ENCODE results near the gene FAM219A. TPM values are rescaled to one million over a fixed set of nuclear protein-coding genes. Genes with fewer than 3 reads are reported as not detected.

The FAM219A gene
- total RNA-seq, 1 experiment from 2014 or later = 20.6 TPM

DNA sequence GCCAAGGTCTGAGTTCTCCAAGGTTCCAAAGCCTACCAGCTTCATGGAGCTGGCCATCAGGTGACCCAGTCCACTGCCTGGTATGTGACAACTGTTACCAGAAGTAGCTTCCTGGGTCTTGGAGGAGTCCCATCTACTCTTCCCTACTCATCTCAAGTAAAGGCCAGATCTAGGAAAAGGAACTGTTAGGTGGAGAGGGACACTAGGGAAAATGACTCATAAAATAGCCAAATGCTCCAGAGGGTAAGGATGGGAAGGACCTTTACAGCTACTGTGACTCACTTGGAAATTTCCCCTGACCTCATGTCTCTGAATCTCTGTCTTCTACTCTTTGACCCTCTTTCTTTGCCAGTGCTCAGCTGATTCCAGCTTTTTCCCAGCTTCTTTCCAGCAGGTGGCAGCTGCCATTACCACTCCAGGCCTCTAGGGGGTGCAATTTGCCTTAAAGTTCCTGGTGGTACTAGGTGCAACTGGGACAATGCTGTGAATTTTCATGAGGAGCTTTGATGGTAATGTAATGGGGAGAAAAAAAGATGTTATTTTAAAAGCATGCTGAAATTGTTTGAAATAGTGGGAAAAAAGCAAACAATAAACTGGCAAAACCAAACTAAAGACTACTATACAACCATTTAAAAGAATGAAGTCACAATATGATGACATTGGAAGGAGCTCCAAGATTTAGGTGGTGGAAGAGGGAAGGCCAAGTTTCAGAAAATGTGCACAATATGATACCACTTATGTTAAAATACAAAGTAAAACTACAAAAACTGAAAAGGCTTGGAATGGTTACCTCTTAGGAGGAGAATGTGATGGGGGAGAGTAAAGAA is 54.6 kb downstream of the FAM219A start:
- CTCF ChIA-PET = interaction anchor here (0.5 to 2.1 kb wide), 98 partner anchors 9 to 625 kb away, joined by 3 to 61 read pairs (median 6); partner anchors contain the start of genes DCTN3, DNAI1, ENHO and FAM219A
- POLR2A ChIA-PET = interaction anchor here (0.6 to 1.5 kb wide), 3 partner anchors 28 to 227 kb away, joined by 3 to 5 read pairs (median 4); partner anchors contain the start of genes DNAI1, FAM219A and MYORG
- TF ChIP-seq, protein P1, sequence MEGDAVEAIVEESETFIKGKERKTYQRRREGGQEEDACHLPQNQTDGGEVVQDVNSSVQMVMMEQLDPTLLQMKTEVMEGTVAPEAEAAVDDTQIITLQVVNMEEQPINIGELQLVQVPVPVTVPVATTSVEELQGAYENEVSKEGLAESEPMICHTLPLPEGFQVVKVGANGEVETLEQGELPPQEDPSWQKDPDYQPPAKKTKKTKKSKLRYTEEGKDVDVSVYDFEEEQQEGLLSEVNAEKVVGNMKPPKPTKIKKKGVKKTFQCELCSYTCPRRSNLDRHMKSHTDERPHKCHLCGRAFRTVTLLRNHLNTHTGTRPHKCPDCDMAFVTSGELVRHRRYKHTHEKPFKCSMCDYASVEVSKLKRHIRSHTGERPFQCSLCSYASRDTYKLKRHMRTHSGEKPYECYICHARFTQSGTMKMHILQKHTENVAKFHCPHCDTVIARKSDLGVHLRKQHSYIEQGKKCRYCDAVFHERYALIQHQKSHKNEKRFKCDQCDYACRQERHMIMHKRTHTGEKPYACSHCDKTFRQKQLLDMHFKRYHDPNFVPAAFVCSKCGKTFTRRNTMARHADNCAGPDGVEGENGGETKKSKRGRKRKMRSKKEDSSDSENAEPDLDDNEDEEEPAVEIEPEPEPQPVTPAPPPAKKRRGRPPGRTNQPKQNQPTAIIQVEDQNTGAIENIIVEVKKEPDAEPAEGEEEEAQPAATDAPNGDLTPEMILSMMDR (IDR thresholded peaks at IDR 0.05) = peak; percentile 98
- no peak for TF ChIP-seq CREM (CRISPR knock-in tag; IDR thresholded peaks at IDR 0.05)
- DNase-seq (ENCODE audit: low spot score) (peak; percentile 82), ATAC-seq (peak; percentile 43)
- H3K27me3 Mint-ChIP-seq (ENCODE audit: low read depth) = no peaks in the 10 kb centered on the region
- no peak overlapping the region for H3K4me3 Mint-ChIP-seq
- no peaks in the 10 kb centered on the region for H3K4me1 Mint-ChIP-seq
- no peaks in the 10 kb centered on the region for H3K9me3 Mint-ChIP-seq
- no peak overlapping the region for H3K27ac Mint-ChIP-seq
- H3K36me3 Mint-ChIP-seq = no peaks in the 10 kb centered on the region

DNA sequence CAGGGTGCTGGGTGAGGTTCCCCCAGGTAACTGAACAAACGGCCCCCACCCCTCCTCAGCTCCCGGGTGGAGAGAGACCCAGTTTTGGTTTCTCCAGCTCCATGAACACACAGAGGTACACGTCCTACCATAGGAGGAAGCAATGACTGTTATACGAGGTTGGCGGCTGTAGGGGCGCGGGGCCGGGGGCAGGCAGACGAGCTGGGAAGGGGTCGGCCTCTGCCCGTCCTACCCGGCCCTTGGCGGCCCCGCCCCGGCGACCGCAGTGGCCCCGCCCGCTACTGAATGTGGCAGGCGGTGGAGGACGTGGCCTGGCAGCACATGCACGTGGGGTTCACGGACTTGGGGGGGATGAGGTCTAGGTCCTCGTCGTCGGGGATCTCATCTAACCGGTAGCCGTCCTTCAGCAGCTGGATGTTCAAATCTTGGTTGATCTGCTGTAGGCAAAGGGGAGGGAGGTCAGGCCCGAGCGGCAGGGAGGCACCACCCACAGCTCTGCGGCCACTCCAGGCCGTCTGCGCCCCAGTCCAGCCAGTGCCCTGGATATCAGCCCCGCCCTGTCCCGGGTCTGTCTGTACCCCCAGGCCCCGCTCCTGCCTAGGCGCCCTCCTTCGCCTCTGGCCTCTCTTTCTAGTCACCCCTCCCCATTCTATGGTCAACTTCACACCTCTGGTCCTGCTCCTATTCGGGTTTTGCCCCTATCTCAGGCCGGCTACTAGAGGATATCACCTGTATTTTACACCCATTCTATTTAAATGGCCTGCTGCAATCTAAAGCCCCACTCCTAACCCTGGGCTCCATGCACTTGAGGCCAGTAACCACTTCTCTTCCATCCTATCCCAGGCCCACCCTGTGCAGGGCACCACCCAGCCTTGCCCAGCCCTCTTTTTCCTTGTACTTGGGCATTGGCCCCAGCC is 57.4 kb downstream of the FAM219A start:
- ChIA-PET POLR2A (no interaction called here), CTCF (interaction anchor here (0.5 to 2.4 kb wide), 16 partner anchors 9 to 203 kb away, joined by 3 to 13 read pairs (median 4); no protein-coding TSS in a partner anchor)
- H3K36me3 Mint-ChIP-seq = no peaks in the 10 kb centered on the region
- H3K9me3 Mint-ChIP-seq = no peaks in the 10 kb centered on the region
- ATAC-seq (peak; percentile 42), DNase-seq (ENCODE audit: low spot score) (no peak)
- no peak overlapping the region for H3K27ac Mint-ChIP-seq
- H3K4me1 Mint-ChIP-seq = no peaks in the 10 kb centered on the region
- no peak overlapping the region for H3K4me3 Mint-ChIP-seq
- no peak for TF ChIP-seq TEAD1 (CRISPR knock-in tag; IDR thresholded peaks at IDR 0.05)
- TF ChIP-seq, protein P2, sequence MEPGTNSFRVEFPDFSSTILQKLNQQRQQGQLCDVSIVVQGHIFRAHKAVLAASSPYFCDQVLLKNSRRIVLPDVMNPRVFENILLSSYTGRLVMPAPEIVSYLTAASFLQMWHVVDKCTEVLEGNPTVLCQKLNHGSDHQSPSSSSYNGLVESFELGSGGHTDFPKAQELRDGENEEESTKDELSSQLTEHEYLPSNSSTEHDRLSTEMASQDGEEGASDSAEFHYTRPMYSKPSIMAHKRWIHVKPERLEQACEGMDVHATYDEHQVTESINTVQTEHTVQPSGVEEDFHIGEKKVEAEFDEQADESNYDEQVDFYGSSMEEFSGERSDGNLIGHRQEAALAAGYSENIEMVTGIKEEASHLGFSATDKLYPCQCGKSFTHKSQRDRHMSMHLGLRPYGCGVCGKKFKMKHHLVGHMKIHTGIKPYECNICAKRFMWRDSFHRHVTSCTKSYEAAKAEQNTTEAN (CRISPR knock-in tag; IDR thresholded peaks at IDR 0.05) = no peak
- no peak for TF ChIP-seq ZBTB21 (CRISPR knock-in tag; IDR thresholded peaks at IDR 0.05; ENCODE audit: borderline replicate concordance)
- no peak for TF ChIP-seq MYBL2 (CRISPR knock-in tag; IDR thresholded peaks at IDR 0.05)
- no peak for TF ChIP-seq ZNF396 (CRISPR knock-in tag; IDR thresholded peaks at IDR 0.05; ENCODE audit: borderline replicate concordance)
- TF ChIP-seq PRRX2 (CRISPR knock-in tag; IDR thresholded peaks at IDR 0.05) = no peak
- no peaks in the 10 kb centered on the region for H3K27me3 Mint-ChIP-seq (ENCODE audit: low read depth)

DNA sequence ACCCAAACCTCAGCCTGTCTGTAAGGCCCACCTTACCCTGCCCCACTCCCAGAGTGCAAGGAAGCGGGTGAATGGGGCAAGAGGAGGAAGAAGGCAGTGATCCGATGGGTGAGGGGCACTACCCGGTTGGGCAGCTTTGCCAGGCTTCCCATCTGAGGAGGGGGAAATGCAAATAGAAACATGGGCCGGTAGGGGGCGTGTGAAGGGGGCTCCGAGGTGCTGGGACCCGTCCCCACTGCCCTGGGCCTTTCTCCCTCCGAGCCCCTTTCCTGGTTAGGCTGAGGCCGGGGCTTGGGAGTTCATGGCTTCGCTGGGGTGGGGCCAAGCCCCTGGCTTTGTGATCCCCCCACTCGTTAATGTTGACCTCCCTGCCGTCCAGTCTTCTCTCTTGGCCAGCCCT is 58.1 kb downstream of the FAM219A start:
- H3K9me3 Mint-ChIP-seq = no peaks in the 10 kb centered on the region
- no peaks in the 10 kb centered on the region for H3K27me3 Mint-ChIP-seq (ENCODE audit: low read depth)
- no peaks in the 10 kb centered on the region for H3K36me3 Mint-ChIP-seq
- no peaks in the 10 kb centered on the region for H3K4me1 Mint-ChIP-seq
- TF ChIP-seq, protein P1 (IDR thresholded peaks at IDR 0.05) = peak; percentile 53; the same call in 1 of the 2 replicates
- TF ChIP-seq MXD4 (CRISPR knock-in tag; IDR thresholded peaks at IDR 0.05; ENCODE audit: borderline replicate concordance) = no peak
- TF ChIP-seq, protein P3, sequence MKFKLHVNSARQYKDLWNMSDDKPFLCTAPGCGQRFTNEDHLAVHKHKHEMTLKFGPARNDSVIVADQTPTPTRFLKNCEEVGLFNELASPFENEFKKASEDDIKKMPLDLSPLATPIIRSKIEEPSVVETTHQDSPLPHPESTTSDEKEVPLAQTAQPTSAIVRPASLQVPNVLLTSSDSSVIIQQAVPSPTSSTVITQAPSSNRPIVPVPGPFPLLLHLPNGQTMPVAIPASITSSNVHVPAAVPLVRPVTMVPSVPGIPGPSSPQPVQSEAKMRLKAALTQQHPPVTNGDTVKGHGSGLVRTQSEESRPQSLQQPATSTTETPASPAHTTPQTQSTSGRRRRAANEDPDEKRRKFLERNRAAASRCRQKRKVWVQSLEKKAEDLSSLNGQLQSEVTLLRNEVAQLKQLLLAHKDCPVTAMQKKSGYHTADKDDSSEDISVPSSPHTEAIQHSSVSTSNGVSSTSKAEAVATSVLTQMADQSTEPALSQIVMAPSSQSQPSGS (CRISPR knock-in tag; IDR thresholded peaks at IDR 0.05; ENCODE audit: borderline replicate concordance, low read depth) = no peak
- POLR2A ChIA-PET = no interaction called here
- no peak overlapping the region for H3K27ac Mint-ChIP-seq
- no peak overlapping the region for H3K4me3 Mint-ChIP-seq
- peak; percentile 64 for DNase-seq (ENCODE audit: low spot score)
- ATAC-seq = peak; percentile 81
- CTCF ChIA-PET = interaction anchor here (0.6 to 2.4 kb wide), 19 partner anchors 9 to 204 kb away, joined by 3 to 13 read pairs (median 5); no protein-coding TSS in a partner anchor
